ENCODE data around the gene GNA12.

The GNA12 gene

DNA sequence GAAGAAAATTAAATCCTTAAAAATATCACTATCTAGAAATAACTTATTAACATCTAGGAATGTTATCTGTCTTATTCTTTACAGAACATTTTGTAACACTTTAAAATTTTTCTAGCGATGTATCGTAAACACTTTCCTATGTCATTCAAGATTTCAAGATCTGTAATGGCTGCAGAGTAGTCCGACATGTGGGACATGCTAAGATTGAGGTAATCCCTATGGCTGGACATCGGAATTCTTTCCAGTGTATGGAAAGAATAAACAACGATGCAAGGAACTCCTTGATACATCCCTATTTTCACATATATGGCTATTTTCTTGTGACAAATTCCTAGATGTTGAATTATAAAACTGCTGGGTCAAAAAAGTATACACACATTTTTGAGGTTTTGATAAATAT lies 37.5 kb downstream of the GNA12 start:
- H3K4me3 Mint-ChIP-seq: no peak overlapping the region
- peaks cover 6% of the 10 kb centered on the region for H3K36me3 Mint-ChIP-seq (ENCODE audit: low read depth)
- TF ChIP-seq, protein P1, sequence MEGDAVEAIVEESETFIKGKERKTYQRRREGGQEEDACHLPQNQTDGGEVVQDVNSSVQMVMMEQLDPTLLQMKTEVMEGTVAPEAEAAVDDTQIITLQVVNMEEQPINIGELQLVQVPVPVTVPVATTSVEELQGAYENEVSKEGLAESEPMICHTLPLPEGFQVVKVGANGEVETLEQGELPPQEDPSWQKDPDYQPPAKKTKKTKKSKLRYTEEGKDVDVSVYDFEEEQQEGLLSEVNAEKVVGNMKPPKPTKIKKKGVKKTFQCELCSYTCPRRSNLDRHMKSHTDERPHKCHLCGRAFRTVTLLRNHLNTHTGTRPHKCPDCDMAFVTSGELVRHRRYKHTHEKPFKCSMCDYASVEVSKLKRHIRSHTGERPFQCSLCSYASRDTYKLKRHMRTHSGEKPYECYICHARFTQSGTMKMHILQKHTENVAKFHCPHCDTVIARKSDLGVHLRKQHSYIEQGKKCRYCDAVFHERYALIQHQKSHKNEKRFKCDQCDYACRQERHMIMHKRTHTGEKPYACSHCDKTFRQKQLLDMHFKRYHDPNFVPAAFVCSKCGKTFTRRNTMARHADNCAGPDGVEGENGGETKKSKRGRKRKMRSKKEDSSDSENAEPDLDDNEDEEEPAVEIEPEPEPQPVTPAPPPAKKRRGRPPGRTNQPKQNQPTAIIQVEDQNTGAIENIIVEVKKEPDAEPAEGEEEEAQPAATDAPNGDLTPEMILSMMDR (IDR thresholded peaks at IDR 0.05; ENCODE audit: unreplicated experiment in 3 of 3): no peak

DNA sequence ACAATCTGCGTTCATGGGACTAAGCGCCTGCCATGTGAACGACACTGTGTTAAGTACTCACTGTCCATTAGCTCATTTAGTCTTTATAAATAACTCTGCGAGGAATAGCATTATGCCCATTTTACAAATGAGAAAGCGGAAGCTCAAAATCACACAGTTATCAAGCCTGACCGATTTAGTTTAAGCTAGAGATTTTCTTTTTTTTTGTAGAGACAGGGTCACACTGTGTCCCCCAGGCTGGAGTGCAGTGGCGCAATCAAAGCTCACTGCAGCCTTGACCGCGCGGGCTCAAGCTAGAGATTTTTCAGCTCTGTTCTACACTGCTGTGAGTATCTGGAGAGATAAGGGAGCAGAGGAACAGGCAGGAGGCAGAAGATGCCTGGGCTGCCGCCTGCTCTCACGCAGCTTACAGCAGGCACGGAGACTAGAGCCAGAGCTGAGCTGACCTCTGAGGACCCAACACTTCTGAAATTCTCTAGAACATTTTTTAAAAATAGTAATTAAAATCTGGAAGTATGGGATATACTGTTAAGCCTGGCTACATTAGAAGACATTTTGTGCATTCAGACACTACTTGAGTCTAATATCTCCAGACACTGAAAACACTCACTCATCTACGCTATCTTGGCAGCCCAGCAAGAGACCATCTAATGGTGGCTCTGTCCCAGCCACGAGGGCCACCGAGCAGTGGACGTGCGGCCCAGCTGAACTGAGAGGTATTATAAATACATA lies 38.7 kb downstream of the GNA12 start:
- Mint-ChIP-seq H3K36me3 (ENCODE audit: low read depth) (peaks cover 10% of the 10 kb centered on the region), H3K9me3 (no peaks in the 10 kb centered on the region), H3K4me1 (peaks cover 74% of the 10 kb centered on the region), H3K27me3 (ENCODE audit: low read depth) (no peaks in the 10 kb centered on the region), H3K27ac (peak overlapping the region in 1 of 3 experiments; percentile 44), H3K4me3 (no peak overlapping the region)
- TF ChIP-seq, protein P1 (IDR thresholded peaks at IDR 0.05; ENCODE audit: unreplicated experiment in 3 of 3): no peak

More for the DNA sequence above, 37.5 kb downstream of the GNA12 start:
- H3K27me3 Mint-ChIP-seq (ENCODE audit: low read depth): no peaks in the 10 kb centered on the region
- no peaks in the 10 kb centered on the region for H3K9me3 Mint-ChIP-seq
- peaks cover 76% of the 10 kb centered on the region for H3K4me1 Mint-ChIP-seq
- peak overlapping the region in 1 of 3 experiments; percentile 97 for H3K27ac Mint-ChIP-seq

DNA sequence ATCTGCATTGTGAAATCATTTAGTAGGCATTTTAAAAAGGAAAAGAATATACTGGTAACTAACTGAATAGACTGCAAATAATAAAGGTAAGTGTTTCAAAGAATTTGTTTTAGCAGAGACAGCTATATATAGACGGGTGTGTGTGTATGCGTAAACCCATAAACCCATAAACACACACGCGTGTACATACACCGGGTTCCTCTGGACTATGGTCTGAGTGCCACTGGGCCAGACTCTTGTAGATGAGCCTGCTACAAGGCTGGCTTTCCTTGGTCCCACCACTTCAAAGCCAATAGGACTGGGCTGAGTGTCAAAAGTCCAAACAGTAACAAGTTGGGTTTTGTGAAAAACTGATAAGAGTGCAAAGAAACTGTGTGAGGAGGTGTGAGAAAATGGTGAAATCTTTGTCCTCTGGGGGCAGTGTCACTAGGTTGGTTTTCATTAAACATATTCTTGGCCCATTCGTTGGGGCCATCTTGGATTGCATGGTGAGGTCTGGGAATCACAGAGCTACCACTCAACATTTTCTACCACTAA lies 39.8 kb downstream of the GNA12 start:
- Mint-ChIP-seq H3K4me1 (peaks cover 82% of the 10 kb centered on the region), H3K4me3 (no peak overlapping the region), H3K27me3 (ENCODE audit: low read depth) (no peaks in the 10 kb centered on the region), H3K27ac (peak overlapping the region; percentile 43 to 97 (median 60)), H3K36me3 (ENCODE audit: low read depth) (peaks cover 9% of the 10 kb centered on the region), H3K9me3 (no peaks in the 10 kb centered on the region)
- TF ChIP-seq, protein P1 (IDR thresholded peaks at IDR 0.05; ENCODE audit: unreplicated experiment in 3 of 3): no peak

DNA sequence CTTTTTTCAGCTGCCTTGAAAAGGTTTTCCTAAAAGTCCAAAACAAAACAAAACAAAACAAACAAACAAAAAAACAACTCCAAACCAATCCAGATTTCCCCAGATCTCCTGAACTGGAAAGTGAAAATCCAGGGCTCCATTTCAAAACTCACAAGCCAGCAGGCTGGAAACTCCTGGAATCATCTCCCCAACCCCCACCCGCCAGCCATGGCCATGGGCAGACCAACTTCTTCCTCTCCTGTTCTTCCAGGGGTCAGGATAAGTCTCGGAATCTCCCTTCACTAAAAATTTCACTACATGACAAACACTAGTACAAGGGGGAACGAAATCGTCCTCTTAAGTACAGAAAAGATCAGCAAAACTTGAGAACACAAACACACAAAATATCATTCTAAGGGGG lies 40.4 kb downstream of the GNA12 start:
- no peaks in the 10 kb centered on the region for H3K27me3 Mint-ChIP-seq (ENCODE audit: low read depth)
- no peaks in the 10 kb centered on the region for H3K9me3 Mint-ChIP-seq
- peaks cover 81% of the 10 kb centered on the region for H3K4me1 Mint-ChIP-seq
- peak overlapping the region in 1 of 3 experiments; percentile 12 for H3K4me3 Mint-ChIP-seq
- TF ChIP-seq, protein P1 (IDR thresholded peaks at IDR 0.05; ENCODE audit: unreplicated experiment in 3 of 3): no peak
- peaks cover 9% of the 10 kb centered on the region for H3K36me3 Mint-ChIP-seq (ENCODE audit: low read depth)
- peak overlapping the region; percentile 43 to 97 (median 60) for H3K27ac Mint-ChIP-seq

DNA sequence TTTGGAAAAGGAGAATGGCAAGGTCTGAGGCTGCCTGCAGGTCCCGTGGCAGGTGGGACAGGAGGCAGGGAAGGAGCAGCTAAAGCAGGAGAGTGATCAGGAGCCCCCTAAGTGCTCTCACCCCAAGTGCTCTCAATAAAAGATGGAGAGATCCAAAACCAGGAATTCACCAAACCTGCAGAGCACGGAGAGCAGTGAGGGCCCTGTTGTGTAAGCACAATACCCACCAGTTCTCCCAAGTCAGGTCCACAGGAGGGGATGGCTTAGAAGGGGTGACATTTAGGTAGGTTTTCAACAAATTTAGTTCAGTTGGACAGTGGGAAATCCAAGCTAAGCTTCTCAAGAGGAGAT lies 40.8 kb downstream of the GNA12 start:
- H3K27me3 Mint-ChIP-seq (ENCODE audit: low read depth): no peaks in the 10 kb centered on the region
- H3K27ac Mint-ChIP-seq: peak overlapping the region; percentile 87 to 97 (median 89)
- H3K36me3 Mint-ChIP-seq (ENCODE audit: low read depth): peaks cover 9% of the 10 kb centered on the region
- peak overlapping the region in 1 of 3 experiments; percentile 28 for H3K4me3 Mint-ChIP-seq
- H3K9me3 Mint-ChIP-seq: no peaks in the 10 kb centered on the region
- TF ChIP-seq, protein P1 (IDR thresholded peaks at IDR 0.05; ENCODE audit: unreplicated experiment in 3 of 3): no peak
- H3K4me1 Mint-ChIP-seq: peaks cover 77% of the 10 kb centered on the region

Measured in nephron (organoid).